ENCODE data around the gene PM20D2. TPM values are rescaled to one million over a fixed set of nuclear protein-coding genes. Genes with fewer than 3 reads are reported as not detected.

PM20D2 gene
- total and polyA plus RNA-seq, 2 of the 13 experiments (the other 11 are each of a cell fraction or from before 2014, with no cell fraction given): 13.3 to 26.3 TPM

DNA sequence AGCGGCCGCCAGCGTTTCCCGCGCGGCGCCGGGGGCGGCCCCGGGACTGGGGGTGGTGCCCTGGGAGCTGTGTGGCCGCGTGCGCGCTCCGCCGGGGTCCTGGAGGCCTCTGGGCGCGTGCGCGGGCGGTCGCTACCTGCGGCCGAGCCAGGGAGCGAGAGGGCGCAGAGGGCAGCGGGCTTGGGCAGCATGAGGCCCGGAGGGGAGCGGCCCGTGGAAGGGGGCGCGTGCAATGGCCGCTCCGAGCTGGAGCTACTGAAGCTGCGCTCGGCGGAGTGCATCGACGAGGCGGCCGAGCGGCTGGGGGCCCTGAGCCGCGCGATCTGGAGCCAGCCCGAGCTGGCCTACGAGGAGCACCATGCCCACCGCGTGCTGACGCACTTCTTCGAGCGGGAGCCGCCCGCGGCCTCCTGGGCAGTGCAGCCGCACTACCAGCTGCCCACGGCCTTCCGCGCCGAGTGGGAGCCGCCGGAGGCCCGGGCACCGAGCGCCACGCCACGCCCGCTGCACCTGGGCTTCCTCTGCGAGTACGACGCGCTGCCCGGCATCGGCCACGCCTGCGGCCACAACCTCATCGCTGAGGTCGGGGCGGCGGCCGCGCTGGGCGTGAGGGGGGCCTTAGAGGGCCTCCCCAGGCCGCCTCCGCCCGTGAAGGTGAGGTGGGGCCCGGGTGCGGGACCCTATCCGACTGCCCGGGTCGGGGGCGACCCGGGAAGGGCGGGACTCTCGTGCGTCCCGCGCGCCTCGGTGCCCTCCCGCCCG lies at the start of gene PM20D2 (continued):
- TF ChIP-seq, protein P1, sequence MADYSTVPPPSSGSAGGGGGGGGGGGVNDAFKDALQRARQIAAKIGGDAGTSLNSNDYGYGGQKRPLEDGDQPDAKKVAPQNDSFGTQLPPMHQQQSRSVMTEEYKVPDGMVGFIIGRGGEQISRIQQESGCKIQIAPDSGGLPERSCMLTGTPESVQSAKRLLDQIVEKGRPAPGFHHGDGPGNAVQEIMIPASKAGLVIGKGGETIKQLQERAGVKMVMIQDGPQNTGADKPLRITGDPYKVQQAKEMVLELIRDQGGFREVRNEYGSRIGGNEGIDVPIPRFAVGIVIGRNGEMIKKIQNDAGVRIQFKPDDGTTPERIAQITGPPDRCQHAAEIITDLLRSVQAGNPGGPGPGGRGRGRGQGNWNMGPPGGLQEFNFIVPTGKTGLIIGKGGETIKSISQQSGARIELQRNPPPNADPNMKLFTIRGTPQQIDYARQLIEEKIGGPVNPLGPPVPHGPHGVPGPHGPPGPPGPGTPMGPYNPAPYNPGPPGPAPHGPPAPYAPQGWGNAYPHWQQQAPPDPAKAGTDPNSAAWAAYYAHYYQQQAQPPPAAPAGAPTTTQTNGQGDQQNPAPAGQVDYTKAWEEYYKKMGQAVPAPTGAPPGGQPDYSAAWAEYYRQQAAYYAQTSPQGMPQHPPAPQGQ (CRISPR knock-in tag; IDR thresholded peaks at IDR 0.05; ENCODE audit: borderline replicate concordance): no peak
- TF ChIP-seq SNRNP70 (IDR thresholded peaks at IDR 0.05; ENCODE audit: low read depth, low read length) (no peak), ZSCAN31 (CRISPR knock-in tag; IDR thresholded peaks at IDR 0.05; ENCODE audit: low read depth) (peak; percentile 74), ZNF264 (CRISPR knock-in tag; IDR thresholded peaks at IDR 0.05) (no peak), NR2F2 (IDR thresholded peaks at IDR 0.05; ENCODE audit: borderline replicate concordance, low read depth) (no peak), ZNF709 (CRISPR knock-in tag; IDR thresholded peaks at IDR 0.05) (peak; percentile 97), ZNF256 (CRISPR knock-in tag; conservative IDR thresholded peaks at IDR 0.05) (0 out of 2 replicates have a peak, but pooled peaks have one; percentile 20), EZH2 (conservative IDR thresholded peaks at IDR 0.05; ENCODE audit: low read depth, low read length) (no peak)
- TF ChIP-seq, protein P2, sequence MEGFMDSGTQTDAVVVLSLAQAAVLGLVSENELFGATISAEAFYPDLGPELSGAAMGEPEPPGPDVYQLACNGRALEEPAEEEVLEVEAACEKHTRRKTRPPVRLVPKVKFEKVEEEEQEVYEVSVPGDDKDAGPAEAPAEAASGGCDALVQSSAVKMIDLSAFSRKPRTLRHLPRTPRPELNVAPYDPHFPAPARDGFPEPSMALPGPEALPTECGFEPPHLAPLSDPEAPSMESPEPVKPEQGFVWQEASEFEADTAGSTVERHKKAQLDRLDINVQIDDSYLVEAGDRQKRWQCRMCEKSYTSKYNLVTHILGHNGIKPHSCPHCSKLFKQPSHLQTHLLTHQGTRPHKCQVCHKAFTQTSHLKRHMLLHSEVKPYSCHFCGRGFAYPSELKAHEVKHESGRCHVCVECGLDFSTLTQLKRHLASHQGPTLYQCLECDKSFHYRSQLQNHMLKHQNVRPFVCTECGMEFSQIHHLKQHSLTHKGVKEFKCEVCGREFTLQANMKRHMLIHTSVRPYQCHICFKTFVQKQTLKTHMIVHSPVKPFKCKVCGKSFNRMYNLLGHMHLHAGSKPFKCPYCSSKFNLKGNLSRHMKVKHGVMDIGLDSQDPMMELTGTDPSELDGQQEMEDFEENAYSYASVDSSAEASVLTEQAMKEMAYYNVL (CRISPR knock-in tag; IDR thresholded peaks at IDR 0.05; ENCODE audit: borderline replicate concordance): no peak
- TF ChIP-seq, protein P3, sequence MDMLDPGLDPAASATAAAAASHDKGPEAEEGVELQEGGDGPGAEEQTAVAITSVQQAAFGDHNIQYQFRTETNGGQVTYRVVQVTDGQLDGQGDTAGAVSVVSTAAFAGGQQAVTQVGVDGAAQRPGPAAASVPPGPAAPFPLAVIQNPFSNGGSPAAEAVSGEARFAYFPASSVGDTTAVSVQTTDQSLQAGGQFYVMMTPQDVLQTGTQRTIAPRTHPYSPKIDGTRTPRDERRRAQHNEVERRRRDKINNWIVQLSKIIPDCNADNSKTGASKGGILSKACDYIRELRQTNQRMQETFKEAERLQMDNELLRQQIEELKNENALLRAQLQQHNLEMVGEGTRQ (IDR thresholded peaks at IDR 0.05; ENCODE audit: low read depth, low read length): no peak
- TF ChIP-seq, protein P3 (CRISPR knock-in tag; IDR thresholded peaks at IDR 0.05; ENCODE audit: borderline replicate concordance): no peak
- TF ChIP-seq, protein P4, sequence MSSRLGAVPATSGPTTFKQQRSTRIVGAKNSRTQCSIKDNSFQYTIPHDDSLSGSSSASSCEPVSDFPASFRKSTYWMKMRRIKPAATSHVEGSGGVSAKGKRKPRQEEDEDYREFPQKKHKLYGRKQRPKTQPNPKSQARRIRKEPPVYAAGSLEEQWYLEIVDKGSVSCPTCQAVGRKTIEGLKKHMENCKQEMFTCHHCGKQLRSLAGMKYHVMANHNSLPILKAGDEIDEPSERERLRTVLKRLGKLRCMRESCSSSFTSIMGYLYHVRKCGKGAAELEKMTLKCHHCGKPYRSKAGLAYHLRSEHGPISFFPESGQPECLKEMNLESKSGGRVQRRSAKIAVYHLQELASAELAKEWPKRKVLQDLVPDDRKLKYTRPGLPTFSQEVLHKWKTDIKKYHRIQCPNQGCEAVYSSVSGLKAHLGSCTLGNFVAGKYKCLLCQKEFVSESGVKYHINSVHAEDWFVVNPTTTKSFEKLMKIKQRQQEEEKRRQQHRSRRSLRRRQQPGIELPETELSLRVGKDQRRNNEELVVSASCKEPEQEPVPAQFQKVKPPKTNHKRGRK (CRISPR knock-in tag; IDR thresholded peaks at IDR 0.05): no peak; the same call in 1 of the 2 replicates
- TF ChIP-seq, protein P5, sequence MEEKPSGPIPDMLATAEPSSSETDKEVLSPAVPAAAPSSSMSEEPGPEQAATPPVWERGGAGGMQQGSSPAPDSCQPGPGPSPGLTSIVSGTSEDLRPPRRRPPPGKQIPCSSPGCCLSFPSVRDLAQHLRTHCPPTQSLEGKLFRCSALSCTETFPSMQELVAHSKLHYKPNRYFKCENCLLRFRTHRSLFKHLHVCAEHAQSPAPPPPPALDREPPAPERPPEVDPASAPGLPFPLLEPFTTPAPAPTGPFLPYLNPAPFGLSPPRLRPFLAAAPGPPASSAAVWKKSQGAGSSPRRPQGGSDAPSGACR (CRISPR knock-in tag; IDR thresholded peaks at IDR 0.05): no peak
- TF ChIP-seq, protein P6, sequence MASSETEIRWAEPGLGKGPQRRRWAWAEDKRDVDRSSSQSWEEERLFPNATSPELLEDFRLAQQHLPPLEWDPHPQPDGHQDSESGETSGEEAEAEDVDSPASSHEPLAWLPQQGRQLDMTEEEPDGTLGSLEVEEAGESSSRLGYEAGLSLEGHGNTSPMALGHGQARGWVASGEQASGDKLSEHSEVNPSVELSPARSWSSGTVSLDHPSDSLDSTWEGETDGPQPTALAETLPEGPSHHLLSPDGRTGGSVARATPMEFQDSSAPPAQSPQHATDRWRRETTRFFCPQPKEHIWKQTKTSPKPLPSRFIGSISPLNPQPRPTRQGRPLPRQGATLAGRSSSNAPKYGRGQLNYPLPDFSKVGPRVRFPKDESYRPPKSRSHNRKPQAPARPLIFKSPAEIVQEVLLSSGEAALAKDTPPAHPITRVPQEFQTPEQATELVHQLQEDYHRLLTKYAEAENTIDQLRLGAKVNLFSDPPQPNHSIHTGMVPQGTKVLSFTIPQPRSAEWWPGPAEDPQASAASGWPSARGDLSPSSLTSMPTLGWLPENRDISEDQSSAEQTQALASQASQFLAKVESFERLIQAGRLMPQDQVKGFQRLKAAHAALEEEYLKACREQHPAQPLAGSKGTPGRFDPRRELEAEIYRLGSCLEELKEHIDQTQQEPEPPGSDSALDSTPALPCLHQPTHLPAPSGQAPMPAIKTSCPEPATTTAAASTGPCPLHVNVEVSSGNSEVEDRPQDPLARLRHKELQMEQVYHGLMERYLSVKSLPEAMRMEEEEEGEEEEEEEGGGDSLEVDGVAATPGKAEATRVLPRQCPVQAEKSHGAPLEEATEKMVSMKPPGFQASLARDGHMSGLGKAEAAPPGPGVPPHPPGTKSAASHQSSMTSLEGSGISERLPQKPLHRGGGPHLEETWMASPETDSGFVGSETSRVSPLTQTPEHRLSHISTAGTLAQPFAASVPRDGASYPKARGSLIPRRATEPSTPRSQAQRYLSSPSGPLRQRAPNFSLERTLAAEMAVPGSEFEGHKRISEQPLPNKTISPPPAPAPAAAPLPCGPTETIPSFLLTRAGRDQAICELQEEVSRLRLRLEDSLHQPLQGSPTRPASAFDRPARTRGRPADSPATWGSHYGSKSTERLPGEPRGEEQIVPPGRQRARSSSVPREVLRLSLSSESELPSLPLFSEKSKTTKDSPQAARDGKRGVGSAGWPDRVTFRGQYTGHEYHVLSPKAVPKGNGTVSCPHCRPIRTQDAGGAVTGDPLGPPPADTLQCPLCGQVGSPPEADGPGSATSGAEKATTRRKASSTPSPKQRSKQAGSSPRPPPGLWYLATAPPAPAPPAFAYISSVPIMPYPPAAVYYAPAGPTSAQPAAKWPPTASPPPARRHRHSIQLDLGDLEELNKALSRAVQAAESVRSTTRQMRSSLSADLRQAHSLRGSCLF (CRISPR knock-in tag; IDR thresholded peaks at IDR 0.05; ENCODE audit: borderline replicate concordance): 0 out of 2 replicates have a peak, but pooled peaks have one; percentile 56

All from HepG2 (cell line).